K562 treated with DMSO at 1 percent for 12 hours (cell line): Measurements from ENCODE around the gene GGTLC3. TPM values are rescaled to one million over a fixed set of nuclear protein-coding genes. Genes with fewer than 3 reads are reported as not detected.

ENCODE experiments used
- total RNA-seq: library from RNA; unstranded; fragments of 300-600 nt; gene quantifications from 2 replicates; pipeline ENCODE4 v1.2.3, GENCODE V29; 2022; ENCODE audit not compliant: insufficient read depth

Gene GGTLC3
- not detected in 2 replicates for total RNA-seq

GRCh38 chr22:18518061-18518460 lies at the start of gene GGTLC3:
TSS of gene GGTLC3 (minus strand) at chr22:18518161. CDS start at chr22:18517897, 264 bp downstream.

GRCh38 chr22:18527752-18528596 lies 10.0 kb upstream of the GGTLC3 start, which contains the start of gene TMEM191B:
TSS of gene TMEM191B (plus strand) at chr22:18527802. CDS start at chr22:18527981, 179 bp downstream.

Other genes starting within 250 kb of the GGTLC3 start
- 9.6 and 16.9 TPM in 2 replicates for gene TMEM191B, start 9.6 kb upstream of the GGTLC3 start, total RNA-seq
- gene RIMBP3, start 93.8 kb upstream of the GGTLC3 start, total RNA-seq, result 1.9 and 2.5 TPM in 2 replicates